Muscle layer of duodenum (tissue), 2 donors: Measurements from ENCODE around the gene ARID1A.
"Not testable (repeated sequence)": the region's sequence is repeated elsewhere in the genome, so short reads cannot be mapped to it uniquely, and the experiment has no call there.

ENCODE experiments used
- H3K27ac ChIP-seq: one replicate; pipeline ENCODE4 v1.7.0; 2013; ENCODE audit warnings: mild to moderate bottlenecking, low read length
- H3K27me3 ChIP-seq: one replicate; pipeline ENCODE4 v1.7.0; 2013; ENCODE audit warnings: low read depth, mild to moderate bottlenecking, control low read depth, low read length
- H3K36me3 ChIP-seq, 2 donors: one replicate each; pipeline ENCODE4 v1.7.0; 2013; ENCODE audit warnings: low read length in 2 of 2, control low read depth in 1 of 2, mild to moderate bottlenecking in 1 of 2; ENCODE audit not compliant: insufficient read depth in 2 of 2, control insufficient read depth in 1 of 2
- H3K4me1 ChIP-seq, 2 donors: one replicate each; pipeline ENCODE4 v1.7.0; 2013; ENCODE audit warnings: low read length in 2 of 2, mild to moderate bottlenecking in 2 of 2, control low read depth in 1 of 2, moderate library complexity in 1 of 2; ENCODE audit not compliant: insufficient read depth in 2 of 2, control insufficient read depth in 1 of 2
- H3K4me3 ChIP-seq, 2 donors: one replicate each; pipeline ENCODE4 v1.7.0; 2013; ENCODE audit warnings: low read length in 2 of 2, low read depth in 1 of 2, mild to moderate bottlenecking in 1 of 2
- H3K9me3 ChIP-seq, 2 donors: one replicate each; pipeline ENCODE4 v1.7.0; 2013; ENCODE audit warnings: low read length in 2 of 2, control low read depth in 1 of 2, mild to moderate bottlenecking in 1 of 2; ENCODE audit not compliant: control insufficient read depth in 1 of 2
- donor health status: healthy.

Gene ARID1A

GRCh38 chr1:26719205-26719604, 23.4 kb downstream of the ARID1A start:
- no peak overlapping the region for H3K27ac ChIP-seq
- no peak overlapping the region for H3K4me3 ChIP-seq
- no peaks in the 10 kb centered on the region for H3K27me3 ChIP-seq
- H3K9me3 ChIP-seq, result no peaks in the 10 kb centered on the region
- H3K36me3 ChIP-seq, result peaks cover 0 to 3% of the 10 kb centered on the region in 2 donors
- H3K4me1 ChIP-seq, result peaks cover 26 to 71% of the 10 kb centered on the region in 2 donors

DNA sequence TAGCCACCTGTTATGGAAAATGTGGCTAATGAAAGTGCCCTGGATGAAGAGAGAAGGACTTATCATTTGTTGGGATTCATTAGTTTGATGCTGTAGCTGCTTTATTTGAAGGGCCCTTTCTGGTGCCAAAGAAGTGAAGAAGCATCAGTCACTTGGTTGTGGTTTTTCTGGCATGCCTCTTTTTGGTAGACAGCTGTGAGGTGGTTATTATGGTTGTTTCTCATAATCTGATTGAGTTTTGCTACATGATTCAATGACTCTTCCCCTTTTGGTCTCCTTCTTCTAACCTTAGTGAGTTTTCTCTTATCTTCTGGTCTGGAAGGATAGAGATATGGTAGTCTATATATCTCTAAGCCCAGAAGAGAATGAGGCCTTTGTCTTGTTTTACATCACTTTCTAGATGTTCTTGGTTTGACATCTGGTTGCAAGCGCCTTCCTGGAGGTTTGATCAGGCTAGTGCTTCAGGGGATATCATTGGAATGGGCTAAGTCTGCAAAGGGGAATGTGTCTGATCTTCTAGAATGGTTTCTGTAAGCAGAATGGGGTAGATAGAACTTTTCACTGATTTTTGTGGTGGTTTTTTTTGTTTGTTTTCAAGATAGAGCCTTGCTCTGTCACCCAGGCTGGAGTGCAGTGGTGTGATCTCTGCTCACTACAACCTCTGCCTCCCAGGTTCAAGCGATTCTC, 26.0 kb downstream of the ARID1A start:
- no peaks in the 10 kb centered on the region for H3K36me3 ChIP-seq
- H3K27ac ChIP-seq, result no peak overlapping the region
- no peaks in the 10 kb centered on the region for H3K27me3 ChIP-seq
- H3K4me1 ChIP-seq, result peaks cover 29 to 68% of the 10 kb centered on the region in 2 donors
- no peak overlapping the region for H3K4me3 ChIP-seq
- H3K9me3 ChIP-seq, result no peaks in the 10 kb centered on the region

- peaks cover 27 to 58% of the 10 kb centered on the region in 2 donors for H3K4me1 ChIP-seq
- no peaks in the 10 kb centered on the region for H3K36me3 ChIP-seq
- peak overlapping the region; percentile 70 for H3K27ac ChIP-seq
- peak overlapping the region; percentile 24 to 29 for H3K4me3 ChIP-seq
- H3K9me3 ChIP-seq, result no peaks in the 10 kb centered on the region
- H3K27me3 ChIP-seq, result no peaks in the 10 kb centered on the region
Measured at GRCh38 chr1:26723013-26723991, 27.5 kb downstream of the ARID1A start.

DNA sequence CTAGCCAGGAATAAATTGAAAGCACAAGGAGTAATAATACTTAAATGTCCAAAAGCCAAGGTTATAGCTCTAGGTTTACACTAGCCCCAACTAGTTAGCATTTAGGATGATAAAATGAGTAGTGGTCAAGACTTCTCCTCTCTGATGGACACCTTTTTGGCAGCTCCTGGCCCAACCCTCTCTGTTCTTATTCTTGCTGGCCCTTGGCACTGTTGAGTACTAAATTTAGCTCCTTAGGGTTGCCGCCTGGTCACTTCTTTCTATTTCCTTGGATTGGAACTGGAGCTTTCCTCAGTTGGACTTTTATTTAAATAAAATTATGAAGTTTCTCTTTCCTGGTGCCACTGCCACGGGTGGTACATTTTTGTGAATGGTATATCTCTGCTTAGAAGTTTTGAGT, 28.3 kb downstream of the ARID1A start:
- peaks cover 27 to 55% of the 10 kb centered on the region in 2 donors for H3K4me1 ChIP-seq
- peak overlapping the region in 1 of 2 donors; percentile 29 for H3K4me3 ChIP-seq
- peak overlapping the region; percentile 13 for H3K27ac ChIP-seq

GRCh38 chr1:26724926-26725325, 29.1 kb downstream of the ARID1A start:
- H3K4me3 ChIP-seq, result no peak overlapping the region
- no peaks in the 10 kb centered on the region for H3K9me3 ChIP-seq
- H3K36me3 ChIP-seq, result peaks cover 3 to 5% of the 10 kb centered on the region in 2 donors
- no peaks in the 10 kb centered on the region for H3K27me3 ChIP-seq
- no peak overlapping the region for H3K27ac ChIP-seq
- H3K4me1 ChIP-seq, result peaks cover 27 to 55% of the 10 kb centered on the region in 2 donors

More for the DNA sequence above, 28.3 kb downstream of the ARID1A start:
- no peaks in the 10 kb centered on the region for H3K27me3 ChIP-seq
- no peaks in the 10 kb centered on the region for H3K36me3 ChIP-seq
- no peaks in the 10 kb centered on the region for H3K9me3 ChIP-seq

- Histone ChIP-seq H3K36me3 (peaks cover 7 to 13% of the 10 kb centered on the region in 2 donors), H3K4me1 (peaks cover 27 to 48% of the 10 kb centered on the region in 2 donors)
- not testable (repeated sequence) for H3K9me3 ChIP-seq, H3K27ac ChIP-seq, H3K27me3 ChIP-seq, H3K4me3 ChIP-seq
Measured at GRCh38 chr1:26725904-26726303, 30.1 kb downstream of the ARID1A start.

DNA sequence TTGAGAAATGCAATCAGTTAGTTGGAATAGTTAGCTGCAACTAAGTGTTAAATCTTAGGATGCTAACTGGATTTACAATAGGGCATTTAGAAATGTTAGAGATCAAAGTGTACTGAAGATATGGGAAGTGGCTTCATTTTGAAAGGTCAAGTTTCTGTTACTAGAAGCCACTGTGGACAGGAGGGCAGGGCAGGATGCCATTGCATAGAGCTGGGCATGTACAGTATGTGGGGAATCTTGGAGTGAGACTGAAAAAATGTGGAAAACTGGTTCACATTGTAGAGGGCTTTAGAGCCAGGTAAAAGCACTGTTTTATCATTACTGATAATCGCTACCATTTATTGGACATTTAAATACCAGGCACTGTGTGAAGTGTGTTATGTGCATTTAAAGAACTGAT, 31.0 kb downstream of the ARID1A start:
- Histone ChIP-seq H3K27me3 (no peaks in the 10 kb centered on the region), H3K9me3 (no peaks in the 10 kb centered on the region), H3K4me1 (peaks cover 26 to 42% of the 10 kb centered on the region in 2 donors), H3K36me3 (peaks cover 14 to 21% of the 10 kb centered on the region in 2 donors), H3K4me3 (no peak overlapping the region), H3K27ac (no peak overlapping the region)

- Histone ChIP-seq H3K4me3 (no peak overlapping the region), H3K9me3 (no peaks in the 10 kb centered on the region), H3K27ac (no peak overlapping the region), H3K4me1 (peaks cover 23 to 39% of the 10 kb centered on the region in 2 donors), H3K36me3 (peaks cover 21 to 28% of the 10 kb centered on the region in 2 donors), H3K27me3 (no peaks in the 10 kb centered on the region)
Measured at GRCh38 chr1:26727476-26727875, 31.7 kb downstream of the ARID1A start.

GRCh38 chr1:26728645-26729044, 32.8 kb downstream of the ARID1A start:
- Histone ChIP-seq H3K4me1 (peaks cover 13 to 27% of the 10 kb centered on the region in 2 donors), H3K9me3 (no peaks in the 10 kb centered on the region), H3K4me3 (no peak overlapping the region), H3K27me3 (no peaks in the 10 kb centered on the region), H3K36me3 (peaks cover 33 to 40% of the 10 kb centered on the region in 2 donors), H3K27ac (no peak overlapping the region)

- H3K27ac ChIP-seq, result no peak overlapping the region
- no peaks in the 10 kb centered on the region for H3K27me3 ChIP-seq
- no peaks in the 10 kb centered on the region for H3K9me3 ChIP-seq
- H3K4me3 ChIP-seq, result no peak overlapping the region
- peaks cover 6 to 23% of the 10 kb centered on the region in 2 donors for H3K4me1 ChIP-seq
- H3K36me3 ChIP-seq, result peaks cover 35 to 50% of the 10 kb centered on the region in 2 donors
Measured at GRCh38 chr1:26729633-26730032, 33.8 kb downstream of the ARID1A start.

- Histone ChIP-seq H3K36me3 (peaks cover 42 to 54% of the 10 kb centered on the region in 2 donors), H3K4me3 (no peak overlapping the region), H3K27me3 (no peaks in the 10 kb centered on the region), H3K27ac (no peak overlapping the region), H3K4me1 (peaks cover 6 to 14% of the 10 kb centered on the region in 2 donors), H3K9me3 (no peaks in the 10 kb centered on the region)
Measured at GRCh38 chr1:26730695-26731094, 34.9 kb downstream of the ARID1A start.
